DND-41 (cell line): ENCODE data around the gene PIEZO2.

ENCODE experiments used
- CTCF ChIP-seq: IDR thresholded peaks from 2 replicates; pipeline ENCODE4 v1.5.1; 2012; ENCODE audit warnings: borderline replicate concordance, low read length, moderate library complexity, mild to moderate bottlenecking; ENCODE audit not compliant: poor library complexity, severe bottlenecking; ENCODE audit errors: extremely low read depth
- EZH2 ChIP-seq: IDR thresholded peaks from 3 replicates; pipeline ENCODE4 v1.6.1; 2012; ENCODE audit warnings: borderline replicate concordance, low read depth, mild to moderate bottlenecking, moderate library complexity, low read length, inconsistent platforms; ENCODE audit not compliant: severe bottlenecking

DNA sequence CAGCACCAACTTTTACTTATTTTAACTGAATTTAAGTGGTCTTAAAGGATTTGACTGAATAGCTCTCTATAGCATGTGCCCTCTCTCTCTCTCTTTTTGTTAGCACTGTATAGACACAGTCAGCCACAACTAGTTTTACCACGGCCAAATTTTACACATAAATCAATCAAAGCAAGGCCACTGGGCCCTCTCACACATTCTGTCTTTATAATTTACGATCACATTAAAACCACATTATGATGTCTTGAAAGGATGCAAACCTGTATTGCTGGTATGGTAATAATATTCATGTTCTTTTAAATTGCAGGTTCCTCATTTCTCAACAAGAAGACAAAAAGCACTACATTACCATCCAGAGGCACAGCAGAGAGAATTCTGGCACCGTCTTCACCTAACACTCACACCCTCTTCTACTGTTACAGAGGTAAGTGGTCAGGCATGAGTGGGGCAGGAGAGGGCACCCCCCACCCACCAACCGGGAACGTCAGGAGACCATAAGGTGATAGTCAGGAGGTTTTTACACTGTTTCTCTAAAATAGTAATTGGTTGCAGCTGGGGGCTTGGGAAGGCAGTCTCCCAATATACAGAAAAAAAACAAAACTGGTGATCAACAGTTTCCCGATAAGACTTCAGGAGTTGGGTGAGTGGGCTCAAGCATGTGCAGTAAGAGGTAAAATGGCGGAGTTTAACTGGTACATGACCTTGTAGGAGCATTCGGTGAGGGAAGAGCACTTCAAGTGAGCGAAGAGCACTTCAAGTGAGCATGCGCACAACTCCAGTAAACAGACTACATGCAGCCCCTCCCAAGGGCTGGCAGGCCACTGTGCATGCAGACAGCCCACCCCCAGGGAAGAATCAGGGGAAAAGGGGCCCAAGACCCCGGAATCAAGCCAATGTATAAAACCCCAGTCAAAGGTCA is 296.7 kb downstream of the PIEZO2 start:
- TF ChIP-seq CTCF (no peak), EZH2 (no peak)
